GM20000 (cell line): ENCODE results near the gene KRTAP4-3.
"Not testable (repeated sequence)": the region's sequence is repeated elsewhere in the genome, so short reads cannot be mapped to it uniquely, and the experiment has no call there.

Experiments used
- DNase-seq: peaks from one replicate; pipeline ENCODE4 v3.0.0; 2012; ENCODE audit warnings: low spot score
- TF ChIP-seq, protein P1 (sequence below): IDR thresholded peaks from 2 replicates; pipeline ENCODE4 v1.5.1; 2012; ENCODE audit warnings: mild to moderate bottlenecking, control low read depth; ENCODE audit errors: extremely low read depth, missing control alignments

Gene KRTAP4-3

GRCh38 chr17:41171886-41172285 lies 3.9 kb upstream of the KRTAP4-3 start:
- no peak for DNase-seq
- TF ChIP-seq, protein P1, sequence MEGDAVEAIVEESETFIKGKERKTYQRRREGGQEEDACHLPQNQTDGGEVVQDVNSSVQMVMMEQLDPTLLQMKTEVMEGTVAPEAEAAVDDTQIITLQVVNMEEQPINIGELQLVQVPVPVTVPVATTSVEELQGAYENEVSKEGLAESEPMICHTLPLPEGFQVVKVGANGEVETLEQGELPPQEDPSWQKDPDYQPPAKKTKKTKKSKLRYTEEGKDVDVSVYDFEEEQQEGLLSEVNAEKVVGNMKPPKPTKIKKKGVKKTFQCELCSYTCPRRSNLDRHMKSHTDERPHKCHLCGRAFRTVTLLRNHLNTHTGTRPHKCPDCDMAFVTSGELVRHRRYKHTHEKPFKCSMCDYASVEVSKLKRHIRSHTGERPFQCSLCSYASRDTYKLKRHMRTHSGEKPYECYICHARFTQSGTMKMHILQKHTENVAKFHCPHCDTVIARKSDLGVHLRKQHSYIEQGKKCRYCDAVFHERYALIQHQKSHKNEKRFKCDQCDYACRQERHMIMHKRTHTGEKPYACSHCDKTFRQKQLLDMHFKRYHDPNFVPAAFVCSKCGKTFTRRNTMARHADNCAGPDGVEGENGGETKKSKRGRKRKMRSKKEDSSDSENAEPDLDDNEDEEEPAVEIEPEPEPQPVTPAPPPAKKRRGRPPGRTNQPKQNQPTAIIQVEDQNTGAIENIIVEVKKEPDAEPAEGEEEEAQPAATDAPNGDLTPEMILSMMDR = no peak

DNA sequence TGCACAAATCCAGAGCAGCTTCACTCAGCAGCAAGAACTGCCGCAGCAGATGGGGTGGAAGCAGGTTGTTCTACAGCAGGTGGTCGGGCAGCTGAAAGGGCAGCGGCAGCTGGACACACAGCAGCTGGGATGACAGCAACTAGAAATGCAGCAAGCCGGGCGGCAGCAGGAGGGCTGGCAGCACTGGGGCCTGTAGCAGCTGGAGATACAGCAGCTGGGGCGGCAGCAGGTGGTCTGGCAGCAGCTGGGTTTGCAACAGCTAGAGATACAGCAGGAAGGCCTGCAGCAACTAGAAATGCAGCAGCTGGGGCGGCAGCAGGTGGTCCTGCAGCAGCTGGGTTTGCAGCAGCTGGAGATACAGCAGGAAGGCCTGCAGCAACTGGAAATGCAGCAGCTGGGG lies 460 bp downstream of the KRTAP4-3 start:
- no peak for DNase-seq
- TF ChIP-seq, protein P1 = no peak

GRCh38 chr17:41163828-41164227 lies 4.2 kb downstream of the KRTAP4-3 start:
- TF ChIP-seq, protein P1 = no peak
- DNase-seq = no peak

DNA sequence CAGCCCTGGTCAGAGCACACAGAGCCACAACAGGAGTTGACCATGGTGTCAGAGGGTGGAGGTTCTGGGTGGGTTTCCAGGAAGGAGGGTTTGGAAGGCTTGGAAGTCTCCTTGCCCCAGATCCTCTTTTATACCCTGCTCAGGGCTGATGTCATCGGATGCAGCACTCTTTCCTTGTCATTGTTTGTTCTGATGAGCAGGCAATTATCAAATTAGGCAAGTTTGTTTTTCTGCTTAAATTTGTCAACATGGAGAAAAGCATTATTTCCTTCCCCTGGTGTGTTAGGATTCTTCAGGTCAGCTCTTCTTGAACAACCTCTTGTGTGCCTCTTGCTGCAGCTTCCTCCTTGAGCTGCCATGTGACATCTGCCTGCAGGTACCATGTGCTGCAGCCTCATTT lies 7.4 kb downstream of the KRTAP4-3 start, which contains the start of gene KRTAP4-4:
TSS of gene KRTAP4-4 (minus strand) at position 101 of the 400 bp plus-strand sequence. CDS start at position 44, 57 bp downstream.
- TF ChIP-seq, protein P1 = no peak
- no peak for DNase-seq

- DNase-seq = not testable (repeated sequence)
Measured at GRCh38 chr17:41160190-41160589, 7.8 kb downstream of the KRTAP4-3 start.

DNA sequence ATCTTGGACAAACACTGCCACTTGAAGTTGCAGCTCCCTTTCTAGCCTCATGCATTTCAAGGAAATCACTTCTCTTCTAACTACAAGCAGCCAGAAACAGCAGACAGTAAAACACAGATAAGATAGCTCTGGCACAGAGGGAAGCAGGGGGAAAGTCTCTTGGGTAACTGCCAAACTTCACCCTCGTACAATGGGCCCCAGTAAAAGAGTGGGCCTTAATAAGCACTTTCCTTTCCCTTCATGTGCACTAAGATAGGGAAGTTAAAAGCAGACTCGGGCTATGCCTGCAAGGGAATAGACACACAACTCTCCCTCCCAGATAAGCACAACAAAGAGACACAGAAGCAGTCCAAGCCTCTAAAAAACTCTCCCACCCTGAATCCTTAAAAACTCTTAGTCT lies 14.2 kb downstream of the KRTAP4-3 start:
- no peak for DNase-seq
- TF ChIP-seq, protein P1 = no peak

DNA sequence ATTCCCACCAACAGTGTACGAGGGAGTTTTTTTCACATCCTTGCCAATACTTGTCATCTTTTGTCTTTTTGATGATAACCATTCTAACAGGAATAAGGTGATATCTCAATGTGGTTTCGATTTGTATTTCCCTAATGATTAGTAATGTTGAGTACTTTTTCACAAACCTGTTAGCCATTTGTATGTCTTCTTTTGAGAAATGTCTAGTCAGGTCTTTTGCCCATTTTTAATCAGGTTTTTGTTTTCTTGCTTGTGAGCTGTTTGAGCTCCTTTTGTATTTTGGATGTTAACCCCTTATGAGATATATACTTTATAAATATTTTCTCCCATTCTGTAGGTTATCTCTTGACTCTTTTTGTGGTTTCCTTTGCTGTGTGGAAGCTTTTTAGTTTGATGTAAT lies 16.5 kb downstream of the KRTAP4-3 start:
- TF ChIP-seq, protein P1 = no peak
- no peak for DNase-seq

GRCh38 chr17:41150026-41150425 lies 18.0 kb downstream of the KRTAP4-3 start:
- no peak for DNase-seq
- TF ChIP-seq, protein P1 = no peak
